ENCODE measurements around the gene UNC13C. TPM values are rescaled to one million over a fixed set of nuclear protein-coding genes. Genes with fewer than 3 reads are reported as not detected.

Gene UNC13C
- total and polyA plus RNA-seq, 2 donors (not counting 3 experiments of a cell fraction or from before 2014, with no cell fraction given): not detected

DNA sequence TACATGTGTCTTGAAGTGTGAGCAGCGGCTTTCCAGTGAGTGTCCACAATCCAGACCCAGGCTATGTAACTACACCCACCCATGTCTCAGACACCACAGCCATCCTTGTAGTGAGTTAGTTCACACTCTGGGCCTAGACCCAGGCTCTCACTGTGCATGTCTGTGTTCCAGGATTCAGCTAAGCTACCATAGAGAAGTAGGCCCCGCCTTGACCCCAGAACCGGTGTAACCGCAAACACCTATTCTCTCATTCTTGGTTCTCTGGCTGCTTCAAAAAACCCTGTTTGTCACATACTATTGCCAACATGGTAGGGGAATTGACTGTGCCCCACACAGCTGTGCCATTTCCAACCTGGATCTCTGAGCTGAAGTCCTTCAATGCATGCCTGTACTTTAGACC, 657.9 kb downstream of the UNC13C start:
- dilution Hi-C loops (cut with MboI; ENCODE audit: extremely low pct_ligation_motif_present, low sequenced_read_pairs) (no loop called here), intact Hi-C loops (cut with micrococcal nuclease) (no loop called here)
- Histone ChIP-seq H3K79me2 (ENCODE audit: control insufficient read depth, insufficient read depth, low read length) (no peaks in the 10 kb centered on the region), H3K9me1 (replicated peaks; ENCODE audit: control insufficient read depth, extremely low read depth, insufficient read depth, low read length) (no peaks in the 10 kb centered on the region), H3K27ac (ENCODE audit: insufficient read depth, low read depth, low read length) (no peak overlapping the region), H3K9me3 (replicated peaks; ENCODE audit: control insufficient read depth, insufficient read depth, low read length) (no peaks in the 10 kb centered on the region), H3K36me3 (ENCODE audit: control insufficient read depth in 2 of 2, extremely low read depth in 1 of 2, insufficient read depth in 2 of 2, low read length in 2 of 2) (no peaks in the 10 kb centered on the region), H3K4me1 (ENCODE audit: control insufficient read depth, extremely low read depth, insufficient read depth, low read length) (no peaks in the 10 kb centered on the region), H3K27me3 (ENCODE audit: control insufficient read depth in 2 of 2, insufficient read depth in 2 of 2, low read length in 2 of 2) (no peaks in the 10 kb centered on the region), H3K9ac (replicated peaks; ENCODE audit: extremely low read depth, insufficient read depth, low read length) (no peak overlapping the region), H2AFZ (ENCODE audit: low read depth, low read length) (no peak overlapping the region), H3K4me3 (replicated peaks in 1 of 3; ENCODE audit: insufficient read depth in 1 of 3, low read depth in 1 of 3, low read length in 3 of 3) (no peak overlapping the region), H4K20me1 (replicated peaks; ENCODE audit: control insufficient read depth, extremely low read depth, insufficient read depth, low read length) (no peaks in the 10 kb centered on the region), H3K4me2 (ENCODE audit: insufficient read depth, low read length) (no peak overlapping the region)
- ChIA-PET CTCF (no interaction called here), POLR2A (no interaction called here)
- no TSS peak for BruUV-seq (replicated peaks)
- FAIRE-seq (no peak), DNase-seq (ENCODE audit: low read depth, low spot score) (no peak)
- TF ChIP-seq POLR2A (IDR thresholded peaks at IDR 0.05; ENCODE audit: low read depth, low read length): no peak
- TF ChIP-seq MYC (IDR thresholded peaks at IDR 0.05; ENCODE audit: low read depth, low read length): no peak
- no peak for TF ChIP-seq GATA2 (IDR thresholded peaks at IDR 0.05; ENCODE audit: insufficient read depth, insufficient read length, low read depth, low read length)
- TF ChIP-seq FOS (IDR thresholded peaks at IDR 0.05; ENCODE audit: borderline replicate concordance, insufficient read depth, low read length): no peak
- TF ChIP-seq, protein P1, sequence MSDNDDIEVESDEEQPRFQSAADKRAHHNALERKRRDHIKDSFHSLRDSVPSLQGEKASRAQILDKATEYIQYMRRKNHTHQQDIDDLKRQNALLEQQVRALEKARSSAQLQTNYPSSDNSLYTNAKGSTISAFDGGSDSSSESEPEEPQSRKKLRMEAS (IDR thresholded peaks at IDR 0.05; ENCODE audit: insufficient read depth, insufficient read length): no peak
- no peak for TF ChIP-seq EZH2 (IDR thresholded peaks at IDR 0.05; ENCODE audit: borderline replicate concordance, low read depth, low read length, severe bottlenecking)
- TF ChIP-seq POLR2AphosphoS5 (IDR thresholded peaks at IDR 0.05; ENCODE audit: insufficient read depth, low read depth, low read length): no peak

DNA sequence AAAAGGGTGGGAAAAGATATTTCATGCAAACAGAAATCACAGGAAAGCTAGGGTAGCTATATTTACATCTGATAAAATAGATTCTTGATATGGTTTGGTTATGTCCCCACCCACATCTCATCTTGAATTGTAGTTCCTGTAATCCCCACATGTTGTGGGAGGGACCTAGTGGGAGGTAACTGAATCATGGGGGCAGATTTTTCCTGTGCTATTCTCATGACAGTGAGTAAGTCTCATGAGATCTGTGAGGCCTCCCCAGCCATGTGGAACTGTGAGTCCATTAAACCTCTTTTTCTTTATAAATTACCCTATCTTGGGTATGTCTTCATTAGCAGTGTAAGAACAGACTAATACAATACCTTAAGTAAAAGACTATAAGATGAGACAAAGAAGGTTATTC, 660.4 kb downstream of the UNC13C start:
- intact Hi-C loops (cut with micrococcal nuclease) (no loop called here), dilution Hi-C loops (cut with MboI; ENCODE audit: extremely low pct_ligation_motif_present, low sequenced_read_pairs) (no loop called here)
- FAIRE-seq: no peak
- H3K27ac ChIP-seq (ENCODE audit: insufficient read depth, low read depth, low read length): no peak overlapping the region
- DNase-seq (ENCODE audit: low read depth, low spot score): no peak
- no peaks in the 10 kb centered on the region for H3K4me1 ChIP-seq (ENCODE audit: control insufficient read depth, extremely low read depth, insufficient read depth, low read length)
- H3K27me3 ChIP-seq (ENCODE audit: control insufficient read depth in 2 of 2, insufficient read depth in 2 of 2, low read length in 2 of 2): no peaks in the 10 kb centered on the region
- H3K9me3 ChIP-seq (replicated peaks; ENCODE audit: control insufficient read depth, insufficient read depth, low read length): no peaks in the 10 kb centered on the region
- ChIA-PET POLR2A (no interaction called here), CTCF (no interaction called here)
- no peaks in the 10 kb centered on the region for H4K20me1 ChIP-seq (replicated peaks; ENCODE audit: control insufficient read depth, extremely low read depth, insufficient read depth, low read length)
- H3K36me3 ChIP-seq (ENCODE audit: control insufficient read depth in 2 of 2, extremely low read depth in 1 of 2, insufficient read depth in 2 of 2, low read length in 2 of 2): no peaks in the 10 kb centered on the region
- no peak overlapping the region for H3K9ac ChIP-seq (replicated peaks; ENCODE audit: extremely low read depth, insufficient read depth, low read length)
- no peaks in the 10 kb centered on the region for H3K79me2 ChIP-seq (ENCODE audit: control insufficient read depth, insufficient read depth, low read length)
- BruUV-seq (replicated peaks): no TSS peak
- TF ChIP-seq POLR2AphosphoS5 (IDR thresholded peaks at IDR 0.05; ENCODE audit: insufficient read depth, low read depth, low read length) (no peak), FOS (IDR thresholded peaks at IDR 0.05; ENCODE audit: borderline replicate concordance, insufficient read depth, low read length) (no peak), GATA2 (IDR thresholded peaks at IDR 0.05; ENCODE audit: insufficient read depth, insufficient read length, low read depth, low read length) (no peak)
- TF ChIP-seq, protein P2, sequence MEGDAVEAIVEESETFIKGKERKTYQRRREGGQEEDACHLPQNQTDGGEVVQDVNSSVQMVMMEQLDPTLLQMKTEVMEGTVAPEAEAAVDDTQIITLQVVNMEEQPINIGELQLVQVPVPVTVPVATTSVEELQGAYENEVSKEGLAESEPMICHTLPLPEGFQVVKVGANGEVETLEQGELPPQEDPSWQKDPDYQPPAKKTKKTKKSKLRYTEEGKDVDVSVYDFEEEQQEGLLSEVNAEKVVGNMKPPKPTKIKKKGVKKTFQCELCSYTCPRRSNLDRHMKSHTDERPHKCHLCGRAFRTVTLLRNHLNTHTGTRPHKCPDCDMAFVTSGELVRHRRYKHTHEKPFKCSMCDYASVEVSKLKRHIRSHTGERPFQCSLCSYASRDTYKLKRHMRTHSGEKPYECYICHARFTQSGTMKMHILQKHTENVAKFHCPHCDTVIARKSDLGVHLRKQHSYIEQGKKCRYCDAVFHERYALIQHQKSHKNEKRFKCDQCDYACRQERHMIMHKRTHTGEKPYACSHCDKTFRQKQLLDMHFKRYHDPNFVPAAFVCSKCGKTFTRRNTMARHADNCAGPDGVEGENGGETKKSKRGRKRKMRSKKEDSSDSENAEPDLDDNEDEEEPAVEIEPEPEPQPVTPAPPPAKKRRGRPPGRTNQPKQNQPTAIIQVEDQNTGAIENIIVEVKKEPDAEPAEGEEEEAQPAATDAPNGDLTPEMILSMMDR (IDR thresholded peaks at IDR 0.05; ENCODE audit: extremely low read depth in 1 of 2, insufficient read depth in 1 of 2, low read depth in 1 of 2, low read length in 2 of 2): no peak
- no peak overlapping the region for H2AFZ ChIP-seq (ENCODE audit: low read depth, low read length)
- no peaks in the 10 kb centered on the region for H3K9me1 ChIP-seq (replicated peaks; ENCODE audit: control insufficient read depth, extremely low read depth, insufficient read depth, low read length)
- no peak overlapping the region for H3K4me2 ChIP-seq (ENCODE audit: insufficient read depth, low read length)
- H3K4me3 ChIP-seq (replicated peaks in 1 of 3; ENCODE audit: insufficient read depth in 1 of 3, low read depth in 1 of 3, low read length in 3 of 3): no peak overlapping the region

Measured in endothelial cell of umbilical vein (primary cell).